ENCODE measurements around the gene C2CD3.
A peak's percentile ranks its signal among the peaks of the same experiment; 100 is the strongest.
"Not testable (repeated sequence)": the region's sequence is repeated elsewhere in the genome, so short reads cannot be mapped to it uniquely, and the experiment has no call there.

The C2CD3 gene

GRCh38 chr11:74069146-74070046 lies 101.4 kb downstream of the C2CD3 start:
- no peak for TF ChIP-seq CTCF (IDR thresholded peaks at IDR 0.05; ENCODE audit: low read depth, low read length, missing control alignments)
- no peak overlapping the region for H3K4me3 ChIP-seq (ENCODE audit: low read depth, low read length)
- no peak for DNase-seq

GRCh38 chr11:74066663-74067062 lies 104.1 kb downstream of the C2CD3 start:
- not testable (repeated sequence) for H3K4me3 ChIP-seq (ENCODE audit: low read depth, low read length)

More at GRCh38 chr11:74069146-74070046, 101.4 kb downstream of the C2CD3 start:
- H3K36me3 ChIP-seq (replicated peaks), result peaks cover 5% of the 10 kb centered on the region
- in situ Hi-C loops (cut with HindIII; ENCODE audit: low pct_ligation_motif_present, low sequenced_read_pairs), result no loop called here
- H3K27me3 ChIP-seq (replicated peaks), result no peaks in the 10 kb centered on the region
- no peak overlapping the region for H3K27ac ChIP-seq

GRCh38 chr11:74065534-74065933 lies 105.3 kb downstream of the C2CD3 start:
- in situ Hi-C loops (cut with HindIII; ENCODE audit: low pct_ligation_motif_present, low sequenced_read_pairs); H3K36me3 ChIP-seq (replicated peaks); H3K4me3 ChIP-seq (ENCODE audit: low read depth, low read length); H3K27me3 ChIP-seq (replicated peaks); H3K27ac ChIP-seq; DNase-seq: not testable (repeated sequence)

More at GRCh38 chr11:74066663-74067062, 104.1 kb downstream of the C2CD3 start:
- H3K27me3 ChIP-seq (replicated peaks); H3K27ac ChIP-seq; in situ Hi-C loops (cut with HindIII; ENCODE audit: low pct_ligation_motif_present, low sequenced_read_pairs); DNase-seq; H3K36me3 ChIP-seq (replicated peaks): not testable (repeated sequence)

- H3K4me3 ChIP-seq (ENCODE audit: low read depth, low read length); H3K27me3 ChIP-seq (replicated peaks); H3K27ac ChIP-seq; in situ Hi-C loops (cut with HindIII; ENCODE audit: low pct_ligation_motif_present, low sequenced_read_pairs); H3K36me3 ChIP-seq (replicated peaks); DNase-seq: not testable (repeated sequence)
Measured at GRCh38 chr11:74063628-74064027, 107.2 kb downstream of the C2CD3 start.

- H3K27ac ChIP-seq; H3K36me3 ChIP-seq (replicated peaks); DNase-seq; H3K4me3 ChIP-seq (ENCODE audit: low read depth, low read length); H3K27me3 ChIP-seq (replicated peaks); in situ Hi-C loops (cut with HindIII; ENCODE audit: low pct_ligation_motif_present, low sequenced_read_pairs): not testable (repeated sequence)
Measured at GRCh38 chr11:74061599-74061998, 109.2 kb downstream of the C2CD3 start.

GRCh38 chr11:74057249-74058151 lies 113.3 kb downstream of the C2CD3 start:
- in situ Hi-C loops (cut with HindIII; ENCODE audit: low pct_ligation_motif_present, low sequenced_read_pairs), result no loop called here
- peak overlapping the region; percentile 60 for H3K27ac ChIP-seq

GRCh38 chr11:74055938-74056337 lies 114.9 kb downstream of the C2CD3 start:
- Histone ChIP-seq H3K27me3 (replicated peaks) (no peaks in the 10 kb centered on the region), H3K4me3 (ENCODE audit: low read depth, low read length) (no peak overlapping the region), H3K36me3 (replicated peaks) (no peaks in the 10 kb centered on the region), H3K27ac (peak overlapping the region; percentile 68)
- no peak for TF ChIP-seq CTCF (IDR thresholded peaks at IDR 0.05; ENCODE audit: low read depth, low read length, missing control alignments)
- DNase-seq, result peak; percentile 85
- in situ Hi-C loops (cut with HindIII; ENCODE audit: low pct_ligation_motif_present, low sequenced_read_pairs), result no loop called here

More at GRCh38 chr11:74057249-74058151, 113.3 kb downstream of the C2CD3 start:
- no peaks in the 10 kb centered on the region for H3K36me3 ChIP-seq (replicated peaks)
- no peaks in the 10 kb centered on the region for H3K27me3 ChIP-seq (replicated peaks)
- H3K4me3 ChIP-seq (ENCODE audit: low read depth, low read length), result no peak overlapping the region
- DNase-seq, result peak; percentile 66
- TF ChIP-seq CTCF (IDR thresholded peaks at IDR 0.05; ENCODE audit: low read depth, low read length, missing control alignments), result no peak
